CD4-positive, alpha-beta T cell treated with Interleukin-2 at 100 ng/mL for 4 hours (primary cell): ENCODE results near the gene WNK1.
"Not testable (repeated sequence)": the region's sequence is repeated elsewhere in the genome, so short reads cannot be mapped to it uniquely, and the experiment has no call there.

ENCODE experiments used
- DNase-seq: peaks from one replicate; pipeline ENCODE4 v3.0.0-alpha.2; 2020; ENCODE audit warnings: low spot score

WNK1 gene

DNA sequence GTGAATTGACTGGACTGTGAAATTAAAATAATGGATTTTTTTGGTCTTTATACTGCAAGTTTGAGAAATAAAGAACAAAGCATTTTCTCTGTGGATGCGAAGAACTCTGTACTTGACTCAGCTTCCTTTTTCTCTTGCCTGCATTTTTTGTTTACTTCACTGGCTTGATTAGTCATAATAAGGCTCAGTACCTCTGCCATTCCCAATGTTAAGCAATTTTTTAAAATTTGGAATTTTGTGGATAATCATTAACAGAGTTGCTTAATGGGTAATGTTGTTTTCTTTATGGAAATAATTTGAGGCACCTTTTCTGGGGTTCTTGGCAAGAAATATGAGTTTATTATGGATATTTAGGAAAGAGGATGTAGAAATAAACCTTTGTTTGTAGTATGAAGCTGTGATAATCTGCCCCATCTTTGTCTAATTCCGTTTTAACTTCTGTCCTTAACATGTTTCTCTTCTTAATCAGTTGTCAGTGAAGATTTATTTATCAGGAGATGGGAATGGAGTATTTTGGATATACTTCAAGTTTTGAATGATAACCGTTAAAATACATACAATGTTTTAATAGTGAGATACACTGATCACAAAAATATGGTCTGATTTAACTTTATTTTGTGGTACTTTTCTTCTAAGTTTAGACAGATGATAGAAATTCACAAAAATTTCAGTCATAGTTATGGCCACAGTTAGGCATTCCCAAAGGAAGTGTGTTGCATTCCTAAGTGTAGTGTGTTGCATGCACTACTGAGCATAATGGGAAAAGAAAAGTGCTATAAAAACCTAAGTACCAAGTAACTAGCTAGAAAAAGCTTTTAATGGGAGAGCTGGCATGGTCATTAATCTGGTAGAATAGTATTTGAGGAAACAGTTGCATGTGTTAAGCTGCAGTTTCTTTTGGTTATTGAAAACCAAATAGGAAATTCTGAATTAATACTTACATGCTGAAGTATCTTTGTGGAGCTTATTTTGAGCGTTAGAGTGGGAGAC lies 27.7 kb downstream of the WNK1 start:
- peak; percentile 39 for DNase-seq

GRCh38 chr12:780750-781379 lies 28.5 kb downstream of the WNK1 start:
- no peak for DNase-seq

DNA sequence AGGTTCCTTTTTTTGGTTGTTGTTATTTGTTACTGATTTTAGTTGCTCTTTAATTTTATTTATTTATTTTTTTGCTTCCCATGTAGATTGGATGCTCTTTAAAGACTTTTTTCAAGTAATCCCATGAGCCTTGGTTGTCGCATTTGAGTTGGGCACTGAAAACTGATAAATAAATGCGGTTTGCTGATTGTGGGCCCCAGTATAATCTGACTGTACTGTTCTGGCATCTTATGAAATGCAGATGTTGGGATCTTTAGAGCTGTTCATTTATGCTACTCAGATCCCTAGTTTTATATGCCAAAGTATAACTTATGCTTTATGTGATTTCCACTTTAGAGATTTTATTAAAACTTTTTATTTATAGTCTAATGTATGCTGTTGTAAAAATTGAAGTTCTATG lies 33.3 kb downstream of the WNK1 start:
- DNase-seq, result no peak

DNA sequence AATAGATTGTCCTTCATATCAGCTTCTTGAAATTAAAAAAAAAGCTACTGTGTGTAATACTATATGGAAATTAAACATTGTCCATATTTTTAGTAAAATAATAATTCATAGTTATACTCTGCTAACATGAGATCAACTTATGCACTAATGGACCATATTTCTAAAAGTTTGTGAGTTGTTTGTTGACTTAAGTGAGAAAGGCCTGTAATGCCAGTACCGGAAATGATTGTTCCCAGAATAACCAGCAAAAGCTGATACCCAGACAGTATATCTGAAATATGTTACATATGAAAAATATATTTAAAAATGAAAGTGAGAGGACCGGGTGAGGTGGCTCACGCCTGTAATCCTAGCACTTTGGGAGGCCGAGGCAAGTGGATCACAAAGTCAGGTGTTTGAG lies 35.9 kb downstream of the WNK1 start:
- DNase-seq, result no peak

GRCh38 chr12:788762-789161 lies 36.4 kb downstream of the WNK1 start:
- DNase-seq, result not testable (repeated sequence)

GRCh38 chr12:789852-790563 lies 37.6 kb downstream of the WNK1 start:
- DNase-seq, result no peak

- DNase-seq, result no peak
Observed at GRCh38 chr12:790608-791007, 38.2 kb downstream of the WNK1 start.

DNA sequence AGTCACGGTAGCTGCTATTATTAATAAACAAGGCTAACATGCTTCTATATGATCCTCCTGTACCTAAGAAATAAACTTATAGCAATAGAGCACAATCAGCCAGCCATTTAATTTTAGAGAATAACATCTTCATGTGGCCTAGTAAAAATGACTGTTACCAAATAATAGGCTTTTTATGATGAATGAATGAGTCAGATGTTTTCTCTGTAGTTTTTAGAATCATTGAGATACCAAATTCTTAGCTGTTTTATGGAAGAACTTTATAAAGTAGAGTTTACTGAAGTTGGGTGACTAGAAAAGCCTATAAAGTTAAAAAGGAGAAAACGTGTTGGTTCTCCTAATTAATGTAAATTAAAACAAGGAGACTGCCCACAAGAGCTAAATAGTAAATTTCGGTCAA lies 40.7 kb downstream of the WNK1 start:
- no peak for DNase-seq

DNA sequence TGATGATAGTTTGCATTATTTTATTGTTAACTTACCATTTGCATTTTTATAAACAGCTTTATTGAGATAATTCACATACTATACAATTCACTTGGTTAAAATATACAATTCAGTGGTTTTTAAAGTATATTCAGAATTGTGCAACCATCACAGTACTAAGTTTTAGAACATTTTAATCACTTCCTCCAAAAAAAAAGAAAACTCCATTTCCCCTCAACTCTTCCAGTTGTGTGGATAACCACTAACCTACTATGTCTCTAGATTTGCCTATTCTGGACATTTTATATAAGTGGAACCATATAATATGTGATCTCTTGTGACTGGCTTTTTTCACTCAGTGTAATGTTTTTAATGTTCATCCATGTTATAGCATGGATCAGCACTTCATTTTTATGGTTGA lies 41.3 kb downstream of the WNK1 start:
- DNase-seq, result no peak

DNA sequence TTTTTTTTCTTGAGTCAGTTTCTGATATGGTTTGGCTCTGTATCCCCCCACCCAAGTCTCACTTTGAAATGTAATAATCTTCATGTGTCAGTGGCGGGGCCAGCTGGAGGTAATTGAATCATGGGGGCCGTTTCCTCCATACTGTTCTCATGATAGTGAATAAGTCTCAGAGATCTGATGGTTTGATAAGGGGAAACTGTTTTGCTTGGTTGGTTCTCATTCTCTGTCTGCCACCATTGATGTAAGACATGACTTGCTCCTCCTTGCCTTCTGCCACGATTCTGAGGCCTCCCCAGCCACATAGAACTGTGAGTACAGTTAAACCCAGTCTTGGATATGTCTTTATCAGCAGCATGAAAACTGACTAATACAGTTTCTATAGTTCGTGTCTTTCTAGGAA lies 42.9 kb downstream of the WNK1 start:
- peak; percentile 74 for DNase-seq

GRCh38 chr12:800401-800800 lies 48.0 kb downstream of the WNK1 start:
- no peak for DNase-seq

DNA sequence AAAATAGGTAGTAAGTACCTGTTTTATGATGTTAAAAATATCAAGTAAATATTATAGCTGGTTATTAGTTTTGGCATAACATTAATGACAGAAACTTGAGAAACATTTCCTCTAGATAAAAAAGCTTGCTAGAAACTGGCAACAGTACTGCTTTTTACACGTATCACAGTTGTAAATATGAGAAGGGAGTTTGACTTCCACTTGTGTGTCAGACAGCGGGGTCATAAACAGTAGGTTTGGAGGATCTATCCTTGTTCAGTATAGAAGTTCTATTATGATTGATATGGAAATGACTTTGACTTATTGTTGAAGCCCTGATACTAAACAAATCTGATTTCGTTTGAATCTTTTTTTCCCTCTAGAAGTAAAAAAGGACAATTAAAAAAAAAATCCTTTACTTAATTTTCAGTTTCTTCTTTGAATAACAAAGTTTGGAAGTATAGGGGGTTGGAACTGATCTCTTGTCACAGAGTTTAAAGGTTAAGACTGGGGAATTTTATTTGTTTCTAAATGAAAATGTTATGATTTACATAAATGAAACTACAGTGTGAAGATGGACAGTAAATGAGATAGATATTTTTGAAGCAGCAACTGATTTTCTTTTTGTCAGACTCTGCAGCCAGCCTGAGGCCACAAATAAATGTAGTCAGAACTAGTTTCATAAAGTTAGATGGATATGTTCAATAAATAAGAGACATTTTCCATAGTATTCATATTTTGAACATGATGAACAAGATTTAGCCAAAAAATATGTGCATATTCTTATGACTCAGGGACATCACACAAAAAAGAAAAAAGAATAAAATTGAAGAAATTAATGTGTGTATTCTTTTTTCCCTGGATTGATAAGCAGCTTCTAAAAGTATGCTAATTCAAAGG lies 50.1 kb downstream of the WNK1 start:
- DNase-seq, result no peak

GRCh38 chr12:805022-805632 lies 52.7 kb downstream of the WNK1 start:
- no peak for DNase-seq

- no peak for DNase-seq
Observed at GRCh38 chr12:806200-806791, 53.9 kb downstream of the WNK1 start.

DNA sequence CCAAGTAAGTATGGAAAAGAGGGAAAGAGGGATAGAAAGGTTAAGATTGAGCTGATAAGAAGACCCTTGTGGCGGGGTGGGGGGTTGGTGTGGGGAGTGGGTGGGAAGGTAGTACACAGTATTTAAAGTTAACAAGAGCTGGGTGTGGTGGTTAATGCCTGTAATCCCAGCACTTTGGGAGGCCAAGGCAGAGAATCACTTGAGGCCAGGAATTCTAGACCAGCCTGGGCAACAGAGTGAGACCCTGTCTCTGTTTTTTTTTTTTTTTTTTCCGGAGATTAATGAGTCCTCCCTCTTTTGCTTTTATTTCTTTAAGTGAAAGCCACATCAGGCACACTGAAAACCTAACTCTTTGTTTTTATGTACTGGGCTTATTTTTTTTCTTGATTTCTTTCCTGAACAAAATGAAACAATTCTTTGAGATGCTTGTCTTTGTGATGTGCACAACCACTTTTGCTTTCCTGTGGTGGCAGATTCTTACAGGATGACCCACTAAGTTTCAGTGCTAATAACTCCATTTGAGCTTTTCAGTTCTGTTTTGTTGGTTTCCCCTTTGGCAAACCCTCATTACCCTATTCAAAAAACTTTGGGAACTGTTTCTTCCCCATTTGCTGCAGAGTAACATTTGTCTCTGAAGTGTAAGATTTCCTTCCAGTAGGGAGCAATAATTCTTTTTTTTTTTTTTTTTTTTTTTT lies 54.8 kb downstream of the WNK1 start:
- peak; percentile 32 for DNase-seq

DNA sequence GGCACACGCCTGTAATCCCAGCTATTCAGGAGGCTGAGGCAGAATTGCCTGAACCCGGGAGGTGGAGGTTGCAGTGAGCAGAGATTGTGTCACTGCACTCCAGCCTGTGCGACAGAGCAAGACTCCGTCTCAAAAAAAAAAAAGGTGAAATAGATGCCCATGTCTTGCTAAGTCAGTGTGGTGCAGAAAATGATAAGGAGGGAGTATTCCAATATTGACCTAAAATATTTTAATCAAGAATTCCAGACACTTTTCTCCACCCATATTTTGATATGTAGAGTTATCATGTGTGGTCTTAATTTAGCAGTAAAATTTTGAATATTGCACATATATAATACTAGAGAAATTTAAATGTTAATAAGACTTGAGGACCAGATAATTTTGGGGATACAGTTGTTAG lies 57.7 kb downstream of the WNK1 start:
- DNase-seq, result no peak

DNA sequence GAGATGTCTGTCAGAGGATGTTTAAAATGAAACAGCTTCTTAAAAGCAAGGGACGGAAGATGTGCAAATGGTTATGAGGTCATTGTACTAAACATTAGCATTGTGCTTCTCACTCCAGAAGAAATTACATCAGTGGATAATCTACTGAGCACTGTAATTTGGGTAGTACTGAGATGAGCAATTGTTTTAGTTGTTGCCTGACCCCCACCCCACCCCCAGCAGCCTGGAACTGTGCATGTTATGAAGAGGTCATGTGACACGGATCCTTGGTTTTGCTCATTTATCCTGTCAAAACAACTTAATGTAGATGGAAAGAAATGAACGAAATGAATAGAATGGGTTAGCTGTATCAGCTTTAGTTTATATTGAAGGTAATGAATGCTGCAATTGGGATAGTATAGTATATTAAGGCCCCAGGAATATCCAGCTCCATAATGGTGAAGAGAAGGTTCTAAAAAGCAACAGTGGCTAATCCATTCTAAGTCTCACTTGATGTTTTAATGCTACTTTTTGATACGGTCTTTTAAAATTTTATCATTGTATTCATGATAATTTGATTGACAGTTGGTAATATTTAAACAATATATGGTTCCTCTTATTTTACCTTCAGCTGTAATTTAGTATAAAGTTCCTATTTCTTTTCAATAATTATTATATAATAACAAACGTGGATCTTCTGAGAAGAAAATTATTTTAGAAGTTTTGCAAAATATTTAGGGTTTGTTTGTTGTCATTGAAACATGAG lies 58.5 kb downstream of the WNK1 start:
- DNase-seq, result no peak

DNA sequence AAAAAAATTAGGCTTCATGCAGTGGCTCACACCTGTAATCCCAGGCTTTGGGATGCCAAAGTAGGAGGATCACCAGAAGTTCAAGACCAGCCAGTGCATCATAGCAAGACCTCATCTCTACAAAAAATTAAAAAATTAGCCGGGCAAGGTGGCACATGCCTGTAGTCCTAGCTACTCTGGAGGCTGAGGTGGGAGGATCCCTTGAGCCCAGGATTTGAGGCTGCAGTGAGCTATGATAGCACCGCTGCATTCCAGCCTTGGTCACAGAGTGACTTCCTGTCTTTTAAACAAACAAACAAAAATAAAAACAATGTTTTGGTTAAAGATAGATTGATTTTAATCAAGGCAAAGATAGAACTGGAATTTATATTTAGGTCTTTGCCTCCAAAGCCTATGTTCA lies 60.6 kb downstream of the WNK1 start:
- DNase-seq, result no peak

GRCh38 chr12:817456-817855 lies 65.1 kb downstream of the WNK1 start:
- DNase-seq, result not testable (repeated sequence)
